ENCODE measurements around the gene DYNC1H1. TPM values are rescaled to one million over a fixed set of nuclear protein-coding genes. Genes with fewer than 3 reads are reported as not detected.

Gene DYNC1H1
- total and polyA plus RNA-seq, 2 of the 13 experiments (the other 11 are each of a cell fraction or from before 2014, with no cell fraction given): 74.4 to 239 TPM

DNA sequence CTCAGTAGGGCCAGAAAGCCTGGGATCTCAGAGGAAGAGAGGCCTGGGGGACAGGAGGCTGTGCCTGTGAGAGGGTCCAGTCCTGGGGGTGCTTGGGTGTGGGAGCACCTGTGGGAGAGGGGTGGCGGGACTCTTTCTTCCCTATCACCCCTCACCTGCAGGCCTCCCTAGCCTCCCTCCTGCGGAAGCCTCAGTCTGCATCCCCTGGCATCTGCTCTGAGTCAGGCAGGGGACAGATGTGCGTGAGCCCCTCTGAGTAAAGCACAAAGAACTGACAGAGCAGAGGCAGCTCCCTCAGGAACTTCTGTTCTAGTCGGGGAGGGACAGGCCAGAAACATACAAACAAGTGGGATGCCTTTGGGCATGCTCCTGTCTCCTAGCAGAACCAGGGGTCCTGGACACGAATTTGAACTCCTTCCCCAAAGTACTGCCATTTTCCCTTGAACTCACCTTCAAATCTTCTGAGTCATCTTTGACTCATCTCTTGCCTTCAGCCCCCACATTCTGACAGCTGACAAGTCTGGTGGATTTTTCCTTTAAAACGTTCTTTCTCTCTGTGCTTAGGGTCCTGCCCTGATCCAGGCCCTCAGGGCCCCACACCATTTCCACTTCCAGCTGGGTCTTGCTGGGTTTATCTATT lies 131.0 kb downstream of the DYNC1H1 start:
- H3K79me2 ChIP-seq (ENCODE audit: insufficient read depth, low read length): no peaks in the 10 kb centered on the region
- peaks cover 37% of the 10 kb centered on the region for H3K4me1 ChIP-seq (ENCODE audit: insufficient read depth, low read length)
- ChIA-PET CTCF (ENCODE audit: low intra/inter-chr PET ratio, low total read pairs) (interaction anchor here (2.0 to 3.1 kb wide), 3 partner anchors 32 to 134 kb away, joined by 14 to 22 read pairs (median 18); no protein-coding TSS in a partner anchor), POLR2A (interaction anchor here (1.9 to 2.3 kb wide), 2 partner anchors 10 to 32 kb away, joined by 6 to 9 read pairs; no protein-coding TSS in a partner anchor)
- H2AFZ ChIP-seq (ENCODE audit: low read length): no peak overlapping the region
- H4K20me1 ChIP-seq (ENCODE audit: insufficient read depth, low read length): no peaks in the 10 kb centered on the region
- peaks cover 2 to 25% of the 10 kb centered on the region in 2 experiments; a peak in 2 of 5 replicates for H3K27me3 ChIP-seq (ENCODE audit: control insufficient read depth in 1 of 2, insufficient read depth in 2 of 2, low read length in 2 of 2)
- no peak overlapping the region for H3K27ac ChIP-seq (ENCODE audit: extremely low read length, insufficient read depth, low read length)
- no peak for DNase-seq (ENCODE audit: low spot score)
- no peak for FAIRE-seq
- no peak overlapping the region for H3K4me3 ChIP-seq (replicated peaks in 1 of 3; ENCODE audit: insufficient read depth in 1 of 3, low read depth in 2 of 3, low read length in 3 of 3)
- WGBS (ENCODE audit: low lambda C conversion rate): 19% methylated on average over 5 of the region's 6 CpGs
- H3K36me3 ChIP-seq (replicated peaks in 1 of 2; ENCODE audit: control insufficient read depth in 1 of 2, insufficient read depth in 2 of 2, low read length in 2 of 2): no peaks in the 10 kb centered on the region
- TF ChIP-seq FOXC1 (CRISPR knock-in tag; IDR thresholded peaks at IDR 0.05; ENCODE audit: borderline replicate concordance) (no peak), TBL1XR1 (IDR thresholded peaks at IDR 0.05; ENCODE audit: borderline replicate concordance, low read length, partially characterized antibody) (no peak), CBX1 (IDR thresholded peaks at IDR 0.05; ENCODE audit: low read depth) (no peak), ZC3H13 (CRISPR knock-in tag; IDR thresholded peaks at IDR 0.05) (no peak), KDM5A (IDR thresholded peaks at IDR 0.05; ENCODE audit: borderline replicate concordance, low read length) (no peak)
- TF ChIP-seq, protein P1, sequence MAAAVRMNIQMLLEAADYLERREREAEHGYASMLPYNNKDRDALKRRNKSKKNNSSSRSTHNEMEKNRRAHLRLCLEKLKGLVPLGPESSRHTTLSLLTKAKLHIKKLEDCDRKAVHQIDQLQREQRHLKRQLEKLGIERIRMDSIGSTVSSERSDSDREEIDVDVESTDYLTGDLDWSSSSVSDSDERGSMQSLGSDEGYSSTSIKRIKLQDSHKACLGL (CRISPR knock-in tag; IDR thresholded peaks at IDR 0.05): no peak
- TF ChIP-seq, protein P2, sequence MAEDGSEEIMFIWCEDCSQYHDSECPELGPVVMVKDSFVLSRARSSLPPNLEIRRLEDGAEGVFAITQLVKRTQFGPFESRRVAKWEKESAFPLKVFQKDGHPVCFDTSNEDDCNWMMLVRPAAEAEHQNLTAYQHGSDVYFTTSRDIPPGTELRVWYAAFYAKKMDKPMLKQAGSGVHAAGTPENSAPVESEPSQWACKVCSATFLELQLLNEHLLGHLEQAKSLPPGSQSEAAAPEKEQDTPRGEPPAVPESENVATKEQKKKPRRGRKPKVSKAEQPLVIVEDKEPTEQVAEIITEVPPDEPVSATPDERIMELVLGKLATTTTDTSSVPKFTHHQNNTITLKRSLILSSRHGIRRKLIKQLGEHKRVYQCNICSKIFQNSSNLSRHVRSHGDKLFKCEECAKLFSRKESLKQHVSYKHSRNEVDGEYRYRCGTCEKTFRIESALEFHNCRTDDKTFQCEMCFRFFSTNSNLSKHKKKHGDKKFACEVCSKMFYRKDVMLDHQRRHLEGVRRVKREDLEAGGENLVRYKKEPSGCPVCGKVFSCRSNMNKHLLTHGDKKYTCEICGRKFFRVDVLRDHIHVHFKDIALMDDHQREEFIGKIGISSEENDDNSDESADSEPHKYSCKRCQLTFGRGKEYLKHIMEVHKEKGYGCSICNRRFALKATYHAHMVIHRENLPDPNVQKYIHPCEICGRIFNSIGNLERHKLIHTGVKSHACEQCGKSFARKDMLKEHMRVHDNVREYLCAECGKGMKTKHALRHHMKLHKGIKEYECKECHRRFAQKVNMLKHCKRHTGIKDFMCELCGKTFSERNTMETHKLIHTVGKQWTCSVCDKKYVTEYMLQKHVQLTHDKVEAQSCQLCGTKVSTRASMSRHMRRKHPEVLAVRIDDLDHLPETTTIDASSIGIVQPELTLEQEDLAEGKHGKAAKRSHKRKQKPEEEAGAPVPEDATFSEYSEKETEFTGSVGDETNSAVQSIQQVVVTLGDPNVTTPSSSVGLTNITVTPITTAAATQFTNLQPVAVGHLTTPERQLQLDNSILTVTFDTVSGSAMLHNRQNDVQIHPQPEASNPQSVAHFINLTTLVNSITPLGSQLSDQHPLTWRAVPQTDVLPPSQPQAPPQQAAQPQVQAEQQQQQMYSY (CRISPR knock-in tag; IDR thresholded peaks at IDR 0.05): no peak
- no peak for ATAC-seq
- intact Hi-C loops (cut with micrococcal nuclease; ENCODE audit: unreplicated experiment): loop anchor here (5.0 kb wide), 2 partner anchors 112 to 388 kb away; no protein-coding TSS in a partner anchor
- no peak overlapping the region for H3K4me2 ChIP-seq (ENCODE audit: low read depth, low read length)
- in situ Hi-C loops (cut with HindIII; ENCODE audit: extremely low pct_ligation_motif_present, low pct_unique_long_range_greater_than_20kb): loop anchor here (5.0 to 25.0 kb wide), 3 partner anchors 33 to 383 kb away; partner anchors contain the start of gene DYNC1H1
- BruUV-seq (replicated peaks): no TSS peak
- H3K9me3 ChIP-seq (ENCODE audit: low read length): no peaks in the 10 kb centered on the region
- H3K9ac ChIP-seq (ENCODE audit: insufficient read depth, low read depth, low read length): no peak overlapping the region
